ENCODE data around the gene PCDHGA7. TPM values are rescaled to one million over a fixed set of nuclear protein-coding genes. Genes with fewer than 3 reads are reported as not detected.
"Not testable (repeated sequence)": the region's sequence is repeated elsewhere in the genome, so short reads cannot be mapped to it uniquely, and the experiment has no call there.

PCDHGA7 gene
- total RNA-seq, result 6.5 TPM in 2 replicates

- Histone ChIP-seq H3K27ac (ENCODE audit: low read depth, low read length) (no peak within 1 kb of the TSS), H3K9me3 (ENCODE audit: low read depth, low read length) (no peaks in the 10 kb centered on the region), H3K4me1 (ENCODE audit: insufficient read depth, low read length) (no peaks in the 10 kb centered on the region), H3K36me3 (ENCODE audit: insufficient read depth, low read length) (no peaks in the 10 kb centered on the region), H3K27me3 (ENCODE audit: insufficient read depth, low read length) (no peaks in the 10 kb centered on the region), H3K4me3 (ENCODE audit: insufficient read depth, low read length) (peak within 1 kb of the TSS; percentile 71), H3K4me2 (ENCODE audit: insufficient read depth, low read length) (peak within 1 kb of the TSS; percentile 77), H3K79me2 (ENCODE audit: insufficient read depth, low read length) (no peaks in the 10 kb centered on the region), H2AFZ (ENCODE audit: low read length) (peak within 1 kb of the TSS; percentile 58), H4K20me1 (ENCODE audit: insufficient read depth, low read length) (no peaks in the 10 kb centered on the region)
- DNase-seq (ENCODE audit: insufficient read length, low spot score, missing footprints), result peak; percentile 93
- TF ChIP-seq CTCF (IDR thresholded peaks at IDR 0.05; ENCODE audit: extremely low read depth, low read depth, low read length), result peak; percentile 65
Observed at GRCh38 chr5:141382469-141383294, at the start of gene PCDHGA7. TSS of gene PCDHGA7 (plus strand) at chr5:141382742. CDS start at chr5:141382900, 158 bp downstream.

- Histone ChIP-seq H3K79me2 (ENCODE audit: insufficient read depth, low read length) (no peaks in the 10 kb centered on the region), H3K27ac (ENCODE audit: low read depth, low read length) (no peak within 1 kb of the TSS), H3K36me3 (ENCODE audit: insufficient read depth, low read length) (no peaks in the 10 kb centered on the region), H3K4me1 (ENCODE audit: insufficient read depth, low read length) (no peaks in the 10 kb centered on the region), H2AFZ (ENCODE audit: low read length) (peak within 1 kb of the TSS; percentile 94), H3K4me2 (ENCODE audit: insufficient read depth, low read length) (peak within 1 kb of the TSS; percentile 85), H3K9me3 (ENCODE audit: low read depth, low read length) (peaks cover 2% of the 10 kb centered on the region), H4K20me1 (ENCODE audit: insufficient read depth, low read length) (no peaks in the 10 kb centered on the region), H3K4me3 (ENCODE audit: insufficient read depth, low read length) (peak within 1 kb of the TSS; percentile 73), H3K27me3 (ENCODE audit: insufficient read depth, low read length) (peaks cover 22% of the 10 kb centered on the region)
- DNase-seq (ENCODE audit: insufficient read length, low spot score, missing footprints), result peak; percentile 82
- peak; percentile 71 for TF ChIP-seq CTCF (IDR thresholded peaks at IDR 0.05; ENCODE audit: extremely low read depth, low read depth, low read length)
Observed at GRCh38 chr5:141338538-141339306, 43.8 kb upstream of the PCDHGA7 start, which contains the start of gene PCDHGA2. TSS of gene PCDHGA2 (plus strand) at chr5:141338760.

DNA sequence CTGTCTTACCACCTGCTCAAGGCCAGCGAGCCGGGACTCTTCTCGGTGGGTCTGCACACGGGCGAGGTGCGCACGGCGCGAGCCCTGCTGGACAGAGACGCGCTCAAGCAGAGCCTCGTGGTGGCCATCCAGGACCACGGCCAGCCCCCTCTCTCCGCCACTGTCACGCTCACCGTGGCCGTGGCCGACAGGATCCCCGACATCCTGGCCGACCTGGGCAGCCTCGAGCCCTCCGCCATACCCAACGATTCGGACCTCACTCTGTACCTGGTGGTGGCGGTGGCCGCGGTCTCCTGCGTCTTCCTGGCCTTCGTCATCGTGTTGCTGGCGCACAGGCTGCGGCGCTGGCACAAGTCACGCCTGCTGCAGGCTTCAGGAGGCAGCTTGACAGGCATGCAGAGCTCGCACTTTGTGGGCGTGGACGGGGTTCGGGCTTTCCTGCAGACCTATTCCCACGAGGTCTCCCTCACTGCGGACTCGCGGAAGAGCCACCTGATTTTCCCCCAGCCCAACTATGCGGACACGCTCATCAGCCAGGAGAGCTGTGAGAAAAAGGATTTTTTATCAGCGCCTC, 41.7 kb upstream of the PCDHGA7 start:
- not testable (repeated sequence) for DNase-seq (ENCODE audit: insufficient read length, low spot score, missing footprints); H3K79me2 ChIP-seq (ENCODE audit: insufficient read depth, low read length); H3K36me3 ChIP-seq (ENCODE audit: insufficient read depth, low read length); H3K4me3 ChIP-seq (ENCODE audit: insufficient read depth, low read length); H3K4me2 ChIP-seq (ENCODE audit: insufficient read depth, low read length); H3K4me1 ChIP-seq (ENCODE audit: insufficient read depth, low read length); H2AFZ ChIP-seq (ENCODE audit: low read length); H3K9me3 ChIP-seq (ENCODE audit: low read depth, low read length); H4K20me1 ChIP-seq (ENCODE audit: insufficient read depth, low read length); H3K27ac ChIP-seq (ENCODE audit: low read depth, low read length)
- peaks cover 27% of the 10 kb centered on the region for H3K27me3 ChIP-seq (ENCODE audit: insufficient read depth, low read length)

DNA sequence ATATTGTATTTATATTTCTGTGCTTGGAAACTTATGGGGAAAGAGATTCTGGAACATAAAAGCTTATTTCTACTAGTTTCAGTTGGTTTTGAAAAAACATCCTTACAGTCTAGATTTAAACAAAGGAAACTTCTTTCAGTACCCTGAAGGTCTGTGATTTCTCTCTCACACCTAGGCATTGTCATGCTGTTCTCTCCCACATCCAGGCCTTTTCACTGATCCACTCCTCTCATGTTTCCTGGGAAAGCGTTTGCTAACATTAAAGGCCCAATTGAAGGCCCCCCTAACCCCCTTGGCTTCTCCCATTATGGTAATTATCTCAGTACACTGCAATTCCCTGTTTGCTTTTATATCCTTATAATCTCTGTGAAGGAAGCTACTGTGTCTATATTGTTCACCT, 39.8 kb upstream of the PCDHGA7 start:
- no peaks in the 10 kb centered on the region for H3K4me1 ChIP-seq (ENCODE audit: insufficient read depth, low read length)

More for the DNA sequence above, 39.8 kb upstream of the PCDHGA7 start:
- no peak overlapping the region for H3K4me3 ChIP-seq (ENCODE audit: insufficient read depth, low read length)
- H2AFZ ChIP-seq (ENCODE audit: low read length), result no peak overlapping the region
- no peak for TF ChIP-seq CTCF (IDR thresholded peaks at IDR 0.05; ENCODE audit: extremely low read depth, low read depth, low read length)
- no peaks in the 10 kb centered on the region for H3K79me2 ChIP-seq (ENCODE audit: insufficient read depth, low read length)
- peaks cover 2% of the 10 kb centered on the region for H3K9me3 ChIP-seq (ENCODE audit: low read depth, low read length)
- H3K27me3 ChIP-seq (ENCODE audit: insufficient read depth, low read length), result peaks cover 16% of the 10 kb centered on the region
- no peaks in the 10 kb centered on the region for H3K36me3 ChIP-seq (ENCODE audit: insufficient read depth, low read length)
- no peak for DNase-seq (ENCODE audit: insufficient read length, low spot score, missing footprints)
- no peak overlapping the region for H3K4me2 ChIP-seq (ENCODE audit: insufficient read depth, low read length)
- no peak overlapping the region for H3K27ac ChIP-seq (ENCODE audit: low read depth, low read length)
- no peaks in the 10 kb centered on the region for H4K20me1 ChIP-seq (ENCODE audit: insufficient read depth, low read length)

All from osteoblast (primary cell).